ENCODE data around the gene OR56A5.

The OR56A5 gene

GRCh38 chr11:5931061-5931460, 37.2 kb downstream of the OR56A5 start:
- no peak for DNase-seq

- DNase-seq = no peak
Observed at GRCh38 chr11:5930614-5931013, 37.7 kb downstream of the OR56A5 start.

- no peak for DNase-seq
Observed at GRCh38 chr11:5929571-5930368, 38.5 kb downstream of the OR56A5 start.

- DNase-seq = no peak
Observed at GRCh38 chr11:5928811-5929210, 39.5 kb downstream of the OR56A5 start.

GRCh38 chr11:5928271-5928670, 40.0 kb downstream of the OR56A5 start:
- no peak for DNase-seq

GRCh38 chr11:5923794-5924193, 44.5 kb downstream of the OR56A5 start:
- DNase-seq = no peak

- DNase-seq = no peak
Observed at GRCh38 chr11:5923427-5923776, 44.9 kb downstream of the OR56A5 start.

- DNase-seq = peak; percentile 51
Observed at GRCh38 chr11:5922749-5923426, 45.4 kb downstream of the OR56A5 start.
